MCF 10A (cell line): ENCODE results near the gene GSE1. TPM values are rescaled to one million over a fixed set of nuclear protein-coding genes. Genes with fewer than 3 reads are reported as not detected.

Experiments used
- BruUV-seq: library from RNA; stranded (reverse); fragments of 400-500 nt; replicated peaks from 2 replicates; lab custom pipeline; 2021; lab: Mats Ljungman, UMichigan
- CTCF ChIA-PET: fragments of 300-600 bp; sonication (Branson Sonifier 250); formaldehyde crosslinking; extraction: SDS; loops from one replicate; lab custom pipeline; 2021; ENCODE audit warnings: antibody characterized with exemption, inconsistent platforms; lab: Yijun Ruan, JAX
- POLR2A ChIA-PET: fragments of 300-600, 350-650 bp; sonication (Branson Sonifier 250); formaldehyde crosslinking; extraction: SDS; loops from one replicate; lab custom pipeline; 2020; ENCODE audit warnings: antibody characterized with exemption, inconsistent platforms; lab: Yijun Ruan, JAX
- DNase-seq: peaks from one replicate; pipeline ENCODE4 v3.0.0-alpha.2; 2018; ENCODE audit not compliant: unreplicated experiment
- H3K27ac Mint-ChIP-seq: one replicate; pipeline ENCODE4 v1.8.0; 2022; ENCODE audit warnings: mild to moderate bottlenecking, low read depth, mixed read lengths; ENCODE audit not compliant: unreplicated experiment
- H3K27me3 Mint-ChIP-seq: one replicate; pipeline ENCODE4 v1.8.0; 2022; ENCODE audit warnings: mixed read lengths; ENCODE audit not compliant: insufficient read depth, unreplicated experiment
- H3K36me3 Mint-ChIP-seq: one replicate; pipeline ENCODE4 v1.8.0; 2022; ENCODE audit warnings: mild to moderate bottlenecking, moderate library complexity, mixed read lengths; ENCODE audit not compliant: insufficient read depth, unreplicated experiment
- H3K4me1 Mint-ChIP-seq: one replicate; pipeline ENCODE4 v1.8.0; 2022; ENCODE audit warnings: mixed read lengths; ENCODE audit not compliant: insufficient read depth, unreplicated experiment
- H3K4me3 Mint-ChIP-seq: one replicate; pipeline ENCODE4 v1.8.0; 2022; ENCODE audit warnings: mild to moderate bottlenecking, moderate library complexity, mixed read lengths; ENCODE audit not compliant: unreplicated experiment
- H3K9me3 Mint-ChIP-seq: one replicate; pipeline ENCODE4 v1.8.0; 2022; ENCODE audit warnings: mixed read lengths; ENCODE audit not compliant: unreplicated experiment
- intact Hi-C: fragments of 100-400 bp; cut with micrococcal nuclease; formaldehyde crosslinking; loops from 2 replicates; pipeline ENCODE4 v1.14.1; 2022
- total RNA-seq: library from RNA; stranded (reverse); gene quantifications from 2 replicates; pipeline ENCODE4 v1.2.3, GENCODE V29; 2022
- TF ChIP-seq, protein P1 (sequence below): fragments of 200-600 bp; IDR thresholded peaks from one replicate; pipeline ENCODE4 v1.8.0; 2022; ENCODE audit warnings: antibody characterized with exemption, mild to moderate bottlenecking; ENCODE audit not compliant: unreplicated experiment

The GSE1 gene
- total RNA-seq, 1 experiment from 2014 or later: 52.9 TPM

DNA sequence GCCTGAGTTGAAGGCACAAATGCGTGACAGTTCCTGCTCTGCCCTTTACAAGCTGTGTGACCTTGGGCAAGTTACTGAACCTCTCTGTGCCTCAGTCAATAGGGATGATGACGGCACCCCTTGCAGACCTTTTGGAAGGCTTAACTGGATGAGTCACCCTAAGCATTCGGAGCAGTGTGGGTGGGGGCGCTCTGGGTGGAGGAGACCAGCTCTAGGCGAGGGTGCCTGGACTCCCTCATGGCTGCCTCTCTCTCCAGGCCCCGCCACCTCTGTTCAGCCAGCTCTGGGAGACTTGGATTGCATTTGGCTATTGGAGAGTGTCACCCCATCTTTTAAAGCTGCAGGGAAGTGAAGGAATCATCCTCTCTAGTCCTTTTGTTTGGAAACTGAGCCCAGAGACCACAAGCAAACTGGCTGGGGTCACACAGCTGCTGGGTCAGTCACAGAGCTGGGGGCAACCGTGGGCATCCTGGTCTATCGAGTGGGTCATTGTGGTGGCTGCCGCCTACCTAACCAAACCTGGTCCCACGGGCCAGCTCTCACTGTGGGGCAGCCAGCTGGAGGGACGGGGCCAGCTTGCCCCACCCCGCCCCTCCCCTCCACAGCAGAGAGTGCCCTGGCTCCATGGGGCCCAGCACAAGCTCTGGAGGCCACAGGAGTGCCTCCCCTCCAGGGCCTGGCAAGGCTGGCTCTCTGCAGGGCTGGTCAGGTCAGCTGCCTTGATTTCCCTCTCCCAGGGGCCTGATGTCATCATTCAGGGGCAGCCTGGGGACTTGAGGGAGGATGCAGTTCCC lies 20.2 kb upstream of the GSE1 start:
- Mint-ChIP-seq H3K27me3 (no peaks in the 10 kb centered on the region), H3K9me3 (no peaks in the 10 kb centered on the region), H3K4me3 (no peak overlapping the region), H3K36me3 (peaks cover 12% of the 10 kb centered on the region), H3K4me1 (no peaks in the 10 kb centered on the region), H3K27ac (no peak overlapping the region)
- ChIA-PET POLR2A (interaction anchor here (1.3 kb wide), 2 partner anchors 19 to 35 kb away, joined by 3 read pairs; no protein-coding TSS in a partner anchor), CTCF (interaction anchor here (0.6 to 1.5 kb wide), 4 partner anchors 17 to 180 kb away, joined by 3 to 5 read pairs (median 4); no protein-coding TSS in a partner anchor)
- DNase-seq: peak; percentile 18
- TF ChIP-seq, protein P1, sequence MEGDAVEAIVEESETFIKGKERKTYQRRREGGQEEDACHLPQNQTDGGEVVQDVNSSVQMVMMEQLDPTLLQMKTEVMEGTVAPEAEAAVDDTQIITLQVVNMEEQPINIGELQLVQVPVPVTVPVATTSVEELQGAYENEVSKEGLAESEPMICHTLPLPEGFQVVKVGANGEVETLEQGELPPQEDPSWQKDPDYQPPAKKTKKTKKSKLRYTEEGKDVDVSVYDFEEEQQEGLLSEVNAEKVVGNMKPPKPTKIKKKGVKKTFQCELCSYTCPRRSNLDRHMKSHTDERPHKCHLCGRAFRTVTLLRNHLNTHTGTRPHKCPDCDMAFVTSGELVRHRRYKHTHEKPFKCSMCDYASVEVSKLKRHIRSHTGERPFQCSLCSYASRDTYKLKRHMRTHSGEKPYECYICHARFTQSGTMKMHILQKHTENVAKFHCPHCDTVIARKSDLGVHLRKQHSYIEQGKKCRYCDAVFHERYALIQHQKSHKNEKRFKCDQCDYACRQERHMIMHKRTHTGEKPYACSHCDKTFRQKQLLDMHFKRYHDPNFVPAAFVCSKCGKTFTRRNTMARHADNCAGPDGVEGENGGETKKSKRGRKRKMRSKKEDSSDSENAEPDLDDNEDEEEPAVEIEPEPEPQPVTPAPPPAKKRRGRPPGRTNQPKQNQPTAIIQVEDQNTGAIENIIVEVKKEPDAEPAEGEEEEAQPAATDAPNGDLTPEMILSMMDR: no peak
- BruUV-seq: no TSS peak
- intact Hi-C loops: no loop called here

DNA sequence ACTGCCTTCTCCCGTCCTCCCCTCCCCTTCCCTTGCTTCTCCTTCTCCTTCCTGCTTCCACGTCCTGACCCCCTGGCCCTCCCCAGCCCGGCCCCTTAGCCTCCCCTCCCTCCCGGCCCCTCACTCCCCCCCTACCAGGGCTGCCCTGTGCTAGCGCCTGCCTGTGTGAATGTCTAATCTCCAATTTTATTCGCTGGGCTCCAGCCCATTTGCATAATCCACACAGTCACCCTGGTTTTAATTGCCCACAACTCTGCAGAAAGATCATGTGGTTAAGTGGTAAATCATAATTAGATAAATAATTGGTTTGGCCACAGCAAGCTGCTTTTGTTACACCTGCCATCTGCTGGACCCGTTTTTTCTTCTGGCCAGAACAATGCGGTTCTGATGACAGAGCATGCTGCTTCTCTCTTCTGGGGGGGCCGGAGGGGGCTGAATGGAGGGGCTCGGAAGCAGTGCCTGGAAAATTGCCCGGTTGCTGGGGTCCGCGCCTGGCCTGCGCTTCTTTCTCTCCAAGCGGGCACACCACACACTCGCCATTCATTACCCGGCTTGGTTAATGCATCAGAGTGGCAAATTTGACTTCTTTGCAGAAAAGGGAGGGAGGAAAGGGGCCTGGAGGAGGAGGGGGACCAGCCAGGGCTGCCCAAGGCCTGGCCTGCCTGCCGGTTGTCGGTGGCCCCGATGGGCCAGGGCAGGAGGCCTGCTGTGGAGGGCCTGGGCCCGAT lies 19.5 kb upstream of the GSE1 start:
- Mint-ChIP-seq H3K4me3 (no peak overlapping the region), H3K27me3 (no peaks in the 10 kb centered on the region), H3K36me3 (peaks cover 18% of the 10 kb centered on the region), H3K9me3 (no peaks in the 10 kb centered on the region), H3K4me1 (no peaks in the 10 kb centered on the region), H3K27ac (no peak overlapping the region)
- intact Hi-C loops: no loop called here
- CTCF ChIA-PET: interaction anchor here (1.0 kb wide), 1 partner anchor 30 kb away, joined by 4 read pairs; no protein-coding TSS in a partner anchor
- POLR2A ChIA-PET: interaction anchor here (1.3 kb wide), 1 partner anchor 20 kb away, joined by 3 read pairs; no protein-coding TSS in a partner anchor
- no peak for DNase-seq
- no TSS peak for BruUV-seq
- TF ChIP-seq, protein P1: no peak

DNA sequence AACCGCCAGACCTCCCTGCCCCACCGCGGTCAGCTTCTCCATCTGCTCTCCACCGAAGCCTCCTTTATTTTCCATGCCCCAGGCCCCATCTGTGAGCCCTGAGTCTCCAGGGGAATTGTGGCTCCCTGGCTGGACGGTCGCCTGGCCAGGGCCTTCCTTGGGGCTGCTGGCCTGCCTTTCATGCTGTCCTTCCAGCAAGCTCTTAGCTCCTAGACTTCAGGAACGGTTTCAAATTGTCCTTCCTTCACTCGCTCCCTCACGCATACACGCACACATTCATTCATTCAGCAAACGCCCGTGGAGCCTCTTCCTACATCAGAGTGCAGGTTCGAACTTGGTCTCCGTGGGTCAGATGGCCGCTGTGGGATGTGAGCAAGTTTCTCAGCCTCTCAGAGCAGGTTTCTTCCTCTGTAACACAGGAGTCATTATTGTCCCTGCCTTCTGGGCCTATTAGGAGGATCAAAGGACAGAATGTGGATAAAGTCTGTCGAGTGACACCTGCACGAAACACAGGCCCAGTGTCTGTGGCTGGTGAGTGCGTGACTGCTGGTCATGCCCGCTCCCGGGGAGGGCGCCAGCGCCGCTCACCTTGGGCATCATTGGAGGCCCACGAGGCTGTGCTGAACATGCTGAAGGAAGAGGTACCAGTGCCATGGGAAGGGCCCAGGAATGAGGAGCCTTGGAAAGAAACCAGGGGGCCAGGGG lies 18.7 kb upstream of the GSE1 start:
- Mint-ChIP-seq H3K27me3 (no peaks in the 10 kb centered on the region), H3K4me1 (no peaks in the 10 kb centered on the region), H3K27ac (no peak overlapping the region), H3K36me3 (peaks cover 18% of the 10 kb centered on the region), H3K9me3 (no peaks in the 10 kb centered on the region), H3K4me3 (no peak overlapping the region)
- TF ChIP-seq, protein P1: no peak
- BruUV-seq: no TSS peak
- no peak for DNase-seq
- intact Hi-C loops: no loop called here
- CTCF ChIA-PET: interaction anchor here (1.0 kb wide), 1 partner anchor 30 kb away, joined by 4 read pairs; no protein-coding TSS in a partner anchor
- POLR2A ChIA-PET: no interaction called here
